H1 (cell line): ENCODE results near the gene TNIP1. TPM values are rescaled to one million over a fixed set of nuclear protein-coding genes. Genes with fewer than 3 reads are reported as not detected.

Experiments used
- CTCF ChIA-PET: fragments of 300-600 bp; sonication (Branson Sonifier 250); formaldehyde crosslinking; loops from one replicate; lab custom pipeline; 2021; ENCODE audit not compliant: partially characterized antibody; lab: Charles Lee
- POLR2A ChIA-PET: fragments of 300-600 bp; sonication (Branson Sonifier 250); formaldehyde crosslinking; loops from one replicate; lab custom pipeline; 2021; ENCODE audit warnings: inconsistent platforms; ENCODE audit not compliant: partially characterized antibody; lab: Charles Lee
- DNase-seq, 2 experiments: peaks; one replicate each; pipeline versions ENCODE4 v3.0.0 to v3.0.0-alpha.2; 2010 to 2022; ENCODE audit warnings: low spot score in 2 of 2, low read depth in 1 of 2, mixed read lengths in 1 of 2
- FAIRE-seq: peaks from 2 replicates; lab custom pipeline; 2011; peaks lifted over from hg19 to GRCh38; lab: Jason Lieb, UNC
- H2AFZ ChIP-seq: 2 replicates; pipeline ENCODE4 v1.8.1; 2012; ENCODE audit warnings: low read length, inconsistent platforms
- H2AK5ac ChIP-seq: 2 replicates; pipeline ENCODE4 v1.6.1; 2013; ENCODE audit warnings: low read depth, low read length
- H2BK120ac ChIP-seq: replicated peaks from 2 replicates; pipeline ENCODE3; 2013; ENCODE audit warnings: low read depth, low read length, inconsistent platforms
- H2BK12ac ChIP-seq: 2 replicates; pipeline ENCODE4 v1.6.1; 2013; ENCODE audit warnings: low read depth, low read length
- H2BK15ac ChIP-seq: 2 replicates; pipeline ENCODE4 v1.6.1; 2013; ENCODE audit warnings: low read length
- H2BK20ac ChIP-seq: 2 replicates; pipeline ENCODE4 v1.6.1; 2013; ENCODE audit warnings: low read length
- H2BK5ac ChIP-seq: 2 replicates; pipeline ENCODE4 v1.6.1; 2013; ENCODE audit warnings: low read depth, low read length
- H3K14ac ChIP-seq: 2 replicates; pipeline ENCODE4 v1.6.1; 2013; ENCODE audit warnings: inconsistent platforms; ENCODE audit not compliant: insufficient read length
- H3K18ac ChIP-seq: 2 replicates; pipeline ENCODE4 v1.6.1; 2013; ENCODE audit warnings: low read length; ENCODE audit errors: extremely low read depth
- H3K23ac ChIP-seq: 2 replicates; pipeline ENCODE4 v1.6.1; 2013; ENCODE audit warnings: inconsistent platforms; ENCODE audit not compliant: insufficient read length
- H3K23me2 ChIP-seq: 2 replicates; pipeline ENCODE4 v1.6.1; 2013; ENCODE audit warnings: low read depth, low read length
- H3K27ac ChIP-seq: 2 replicates; pipeline ENCODE4 v1.6.1; 2011; ENCODE audit warnings: low read depth, low read length, inconsistent platforms
- H3K27me3 ChIP-seq, 4 experiments: replicated peaks in 1 of 4; 1 replicate in 1 of 4; 2 replicates in 3 of 4; pipeline versions ENCODE4 v1.6.1 to v1.8.1; 2011 to 2013; ENCODE audit warnings: low read length in 3 of 4, mild to moderate bottlenecking in 3 of 4, inconsistent platforms in 2 of 4, mixed read lengths in 2 of 4, moderate library complexity in 1 of 4; ENCODE audit not compliant: control insufficient read depth in 3 of 4, insufficient read depth in 3 of 4; ENCODE audit errors: extremely low read depth in 1 of 4
- H3K36me3 ChIP-seq, 4 experiments: 2 replicates each; pipeline versions ENCODE4 v1.6.1 to v1.8.1; 2011 to 2013; ENCODE audit warnings: mild to moderate bottlenecking in 4 of 4, low read length in 3 of 4, moderate library complexity in 2 of 4, control low read depth in 1 of 4, inconsistent platforms in 1 of 4; ENCODE audit not compliant: insufficient read depth in 4 of 4, control insufficient read depth in 2 of 4
- H3K4ac ChIP-seq: replicated peaks from 2 replicates; pipeline ENCODE3; 2013; ENCODE audit warnings: low read length, low read depth, mixed read lengths, inconsistent platforms; ENCODE audit not compliant: insufficient read length
- H3K4me1 ChIP-seq, 4 experiments: replicated peaks in 1 of 4; 1 replicate in 1 of 4; 2 replicates in 3 of 4; pipeline versions ENCODE4 v1.6.1 to v1.8.1; 2011 to 2013; ENCODE audit warnings: low read length in 3 of 4, inconsistent platforms in 2 of 4, mixed read lengths in 1 of 4; ENCODE audit not compliant: insufficient read depth in 4 of 4, control insufficient read depth in 3 of 4
- H3K4me2 ChIP-seq, 2 experiments: 2 replicates each; pipeline versions ENCODE4 v1.6.1 to v1.8.1; 2011 to 2013; ENCODE audit warnings: low read depth in 2 of 2, low read length in 2 of 2, control low read depth in 1 of 2, inconsistent platforms in 1 of 2, mild to moderate bottlenecking in 1 of 2; ENCODE audit not compliant: insufficient read depth in 1 of 2
- H3K4me3 ChIP-seq, 4 experiments: fragments of 200-600, 300-600 bp in 1 of 4; sonication (generic), shearing (Covaris generic), sonication (Bioruptor Twin) in 1 of 4; 2 replicates each; pipeline versions ENCODE4 v1.5.1 to v1.8.1; 2011 to 2016; ENCODE audit warnings: low read length in 4 of 4, low read depth in 3 of 4, control low read depth in 2 of 4, inconsistent platforms in 2 of 4, mild to moderate bottlenecking in 2 of 4, mixed read lengths in 1 of 4, moderate library complexity in 1 of 4; ENCODE audit not compliant: insufficient read depth in 2 of 4; ENCODE audit errors: extremely low read depth in 1 of 4
- H3K56ac ChIP-seq: replicated peaks from 2 replicates; pipeline ENCODE3; 2013; ENCODE audit warnings: low read depth, mild to moderate bottlenecking, mixed read lengths, low read length, inconsistent platforms; ENCODE audit not compliant: insufficient read length
- H3K79me1 ChIP-seq: 2 replicates; pipeline ENCODE4 v1.6.1; 2013; ENCODE audit warnings: low read depth, low read length, control low read depth
- H3K79me2 ChIP-seq, 2 experiments: 2 replicates each; pipeline versions ENCODE4 v1.6.1 to v1.8.1; 2012 to 2013; ENCODE audit warnings: low read length in 2 of 2, mild to moderate bottlenecking in 2 of 2, inconsistent platforms in 1 of 2; ENCODE audit not compliant: insufficient read depth in 2 of 2, control insufficient read depth in 1 of 2
- H3K9ac ChIP-seq, 4 experiments: replicated peaks in 1 of 4; 1 replicate in 1 of 4; 2 replicates in 3 of 4; pipeline versions ENCODE4 v1.6.1 to v1.8.1; 2011 to 2013; ENCODE audit warnings: low read depth in 3 of 4, low read length in 3 of 4, control low read depth in 2 of 4, mild to moderate bottlenecking in 2 of 4, moderate library complexity in 2 of 4, inconsistent platforms in 1 of 4; ENCODE audit errors: extremely low read depth in 1 of 4
- H3K9me3 ChIP-seq, 2 experiments: 2 replicates each; pipeline versions ENCODE4 v1.6.1 to v1.8.1; 2012 to 2013; ENCODE audit warnings: mild to moderate bottlenecking in 2 of 2, moderate library complexity in 2 of 2, control low read depth in 1 of 2, inconsistent platforms in 1 of 2, low read depth in 1 of 2, low read length in 1 of 2, mixed read lengths in 1 of 2; ENCODE audit not compliant: insufficient read depth in 2 of 2
- H4K20me1 ChIP-seq, 2 experiments: replicated peaks in 1 of 2; 2 replicates each; pipeline versions ENCODE3 to v1.8.1; 2011 to 2013; ENCODE audit warnings: inconsistent platforms in 2 of 2, low read length in 2 of 2, mild to moderate bottlenecking in 1 of 2; ENCODE audit not compliant: insufficient read depth in 2 of 2, control insufficient read depth in 1 of 2
- H4K5ac ChIP-seq: 2 replicates; pipeline ENCODE4 v1.6.1; 2013; ENCODE audit warnings: low read length, low read depth, mixed read lengths, inconsistent platforms; ENCODE audit not compliant: insufficient read length
- H4K8ac ChIP-seq: 2 replicates; pipeline ENCODE4 v1.8.0; 2013; ENCODE audit warnings: mild to moderate bottlenecking, moderate library complexity, low read length, inconsistent platforms; ENCODE audit not compliant: insufficient read depth; ENCODE audit errors: extremely low read depth
- H4K91ac ChIP-seq: replicated peaks from 2 replicates; pipeline ENCODE3; 2013; ENCODE audit warnings: low read length, mixed read lengths, inconsistent platforms; ENCODE audit not compliant: insufficient read length
- RXRA ChIP-seq: IDR thresholded peaks from 2 replicates; pipeline ENCODE4 v1.6.1; 2011; ENCODE audit warnings: low read depth, mild to moderate bottlenecking, low read length, moderate library complexity; ENCODE audit not compliant: insufficient read depth
- WGBS, 2 experiments: shearing (Covaris generic) in 1 of 2; methylation state at CpG; one replicate each; pipeline versions ENCODE4 v1.1.6 to v1.1.7; 2013 to 2015; ENCODE audit warnings: low lambda C conversion rate in 2 of 2, mixed read lengths in 2 of 2, inconsistent platforms in 1 of 2, low coverage in 1 of 2, missing lambda C conversion rate in 1 of 2; ENCODE audit not compliant: insufficient replicate concordance in 2 of 2, insufficient coverage in 1 of 2, insufficient read length in 1 of 2; ENCODE audit errors: extremely low coverage in 1 of 2, missing lambda C conversion rate in 1 of 2; 5-methylcytosine and 5-hydroxymethylcytosine counted together
- polyA plus RNA-seq, 7 experiments: library from polyadenylated mRNA; depleted of rRNA in 3 of 7; stranded (reverse) in 5 of 7; unstranded in 2 of 7; fragments of >200 nt in 5 of 7; fragments of 200-250 nt in 2 of 7; gene quantifications; 1 replicate in 5 of 7; 2 replicates in 1 of 7; 4 replicates in 1 of 7; pipeline versions ENCODE4 v1.2.1 to v1.2.3, GENCODE V29; 2011 to 2013; ENCODE audit warnings: missing spikeins in 2 of 7, mixed read lengths in 2 of 7
- total RNA-seq: library from RNA; stranded (reverse); fragmentation: NEBNext Ultra II Directional; extraction: Animal tissue kit (Norgen Biotek cat#: 25700); gene quantifications from 2 replicates; pipeline ENCODE4 v1.2.1, GENCODE V29; 2021

Gene TNIP1
- total and polyA plus RNA-seq, 2 of the 8 experiments (the other 6 are each of a cell fraction or from before 2014, with no cell fraction given): 14.2 to 31.9 TPM

- H3K4me1 ChIP-seq: peaks cover 0 to 10% (median 5%) of the 10 kb centered on the region in 4 experiments; a peak in 4 of 7 replicates
- no peak overlapping the region for H3K27ac ChIP-seq
- no peak overlapping the region for H3K4me2 ChIP-seq
- no peak overlapping the region for H2BK12ac ChIP-seq
- FAIRE-seq (no peak), DNase-seq (no peak)
- no peak overlapping the region for H2AFZ ChIP-seq
- H3K79me2 ChIP-seq: peaks cover 0 to 11% of the 10 kb centered on the region in 2 experiments; a peak in 2 of 4 replicates
- H3K14ac ChIP-seq: no peak overlapping the region
- H4K20me1 ChIP-seq: peaks cover 0 to 4% of the 10 kb centered on the region in 2 experiments
- H3K9ac ChIP-seq: no peak overlapping the region
- ChIA-PET CTCF (interaction anchor here (0.6 to 28.6 kb wide), 8 partner anchors 11 to 1236 kb away, joined by 3 to 442 read pairs (median 4); partner anchors contain the start of gene TNIP1), POLR2A (no interaction called here)
- H3K23ac ChIP-seq: no peak overlapping the region
- no peak overlapping the region for H3K4ac ChIP-seq
- no peak overlapping the region for H2AK5ac ChIP-seq
- H3K4me3 ChIP-seq: no peak overlapping the region
- peaks cover 6% of the 10 kb centered on the region; the same call in 1 of the 2 replicates for H3K79me1 ChIP-seq
- no peaks in the 10 kb centered on the region for H3K27me3 ChIP-seq
- no peak for TF ChIP-seq RXRA
- no peak overlapping the region for H4K91ac ChIP-seq
- 91% methylated on average over 2 of the region's 2 CpGs; no CpG with 5 or more reads in 1 of the 2 experiments for WGBS, 2 experiments
- no peak overlapping the region for H2BK5ac ChIP-seq
- no peak overlapping the region for H2BK20ac ChIP-seq
- no peak overlapping the region for H3K18ac ChIP-seq
- no peak overlapping the region for H2BK120ac ChIP-seq
- no peaks in the 10 kb centered on the region for H3K36me3 ChIP-seq
- no peaks in the 10 kb centered on the region for H3K9me3 ChIP-seq
- no peak overlapping the region for H4K5ac ChIP-seq
- H3K56ac ChIP-seq: no peak overlapping the region
- no peak overlapping the region for H4K8ac ChIP-seq
- no peaks in the 10 kb centered on the region for H3K23me2 ChIP-seq
- H2BK15ac ChIP-seq: no peak overlapping the region
These were observed 10.4 kb downstream of the TNIP1 start for GRCh38 chr5:151070449-151070848.
